Right lobe of liver (tissue), 6 donors: ENCODE results near the gene SMIM35. TPM values are rescaled to one million over a fixed set of nuclear protein-coding genes. Genes with fewer than 3 reads are reported as not detected.

Source experiments
- ATAC-seq, 4 donors: fragments of 200-7000 bp; cut with Tn5 transposase; one replicate each; pipeline ENCODE4 v1.9.1; 2020; ENCODE audit warnings: mild to moderate bottlenecking in 4 of 4, moderate library complexity in 4 of 4
- DNase-seq, 3 donors: peaks; one replicate each; pipeline ENCODE4 v3.0.0-alpha.2; 2020
- H3K27ac ChIP-seq, 3 donors: fragments of 200-600 bp; one replicate each; pipeline ENCODE4 v1.8.0; 2022
- H3K27me3 ChIP-seq, 2 donors: fragments of 200-600 bp; one replicate each; pipeline ENCODE4 v1.8.0; 2022
- H3K36me3 ChIP-seq, 4 donors: fragments of 200-600 bp; sonication (generic) in 1 of 4; one replicate each; pipeline versions ENCODE4 v1.5.1 to v1.8.0; 2017 to 2022; ENCODE audit warnings: control low read depth in 1 of 4
- H3K4me1 ChIP-seq, 4 donors: fragments of 200-600 bp; sonication (generic) in 1 of 4; one replicate each; pipeline versions ENCODE4 v1.5.1 to v1.8.0; 2017 to 2022; ENCODE audit warnings: control low read depth in 1 of 4
- H3K4me3 ChIP-seq, 3 donors: fragments of 200-600 bp; one replicate each; pipeline ENCODE4 v1.8.0; 2022
- H3K9me3 ChIP-seq, 4 donors: fragments of 200-600 bp; sonication (generic) in 1 of 4; one replicate each; pipeline versions ENCODE4 v1.5.1 to v1.8.0; 2017 to 2022; ENCODE audit warnings: control low read depth in 1 of 4
- POLR2A ChIP-seq: fragments of 450-650 bp; IDR thresholded peaks from one replicate; pipeline ENCODE4 v1.6.1; 2017; ENCODE audit warnings: antibody characterized with exemption, mild to moderate bottlenecking
- WGBS: methylation state at CpG from one replicate; pipeline ENCODE4 v1.1.6; 2018; ENCODE audit warnings: low coverage, low lambda C conversion rate; ENCODE audit not compliant: insufficient coverage; ENCODE audit errors: missing lambda C conversion rate; 5-methylcytosine and 5-hydroxymethylcytosine counted together
- intact Hi-C, 2 donors: fragments of 100-400 bp; cut with DNase I; formaldehyde crosslinking; loops; one replicate each; pipeline versions ENCODE4 v1.11.2 to v1.14.1; 2022
- total RNA-seq, 6 experiments: library from RNA; depleted of rRNA in 2 of 6; stranded (reverse); fragments of >200 nt in 2 of 6; fragmentation: NEBNext Ultra II Directional in 3 of 6; extraction: Animal tissue kit (Norgen Biotek cat#: 25700) in 3 of 6; gene quantifications; one replicate each; pipeline versions ENCODE4 v1.1.0 to v1.2.4, GENCODE V29; 2016 to 2023
- TF ChIP-seq, protein P1 (sequence below), 4 donors: fragments of 200-600 bp in 3 of 4; fragments of 450-650 bp in 1 of 4; IDR thresholded peaks; one replicate each; pipeline versions ENCODE4 v1.5.1 to v1.8.0; 2016 to 2022; ENCODE audit warnings: antibody characterized with exemption in 4 of 4, mild to moderate bottlenecking in 2 of 4
- donor health status: DM: no; HTN: yes; CAD: no.
- donor health status: DM: no; HTN: no; CAD: no.
- donor health status: DM: no; HTN: no; CAD: no.
- donor health status: DM: no; HTN: yes; CAD: no.
- donor health status: DM: no; HTN: yes; CAD: no.

SMIM35 gene
- total RNA-seq, 6 experiments from 2014 or later = not detected

DNA sequence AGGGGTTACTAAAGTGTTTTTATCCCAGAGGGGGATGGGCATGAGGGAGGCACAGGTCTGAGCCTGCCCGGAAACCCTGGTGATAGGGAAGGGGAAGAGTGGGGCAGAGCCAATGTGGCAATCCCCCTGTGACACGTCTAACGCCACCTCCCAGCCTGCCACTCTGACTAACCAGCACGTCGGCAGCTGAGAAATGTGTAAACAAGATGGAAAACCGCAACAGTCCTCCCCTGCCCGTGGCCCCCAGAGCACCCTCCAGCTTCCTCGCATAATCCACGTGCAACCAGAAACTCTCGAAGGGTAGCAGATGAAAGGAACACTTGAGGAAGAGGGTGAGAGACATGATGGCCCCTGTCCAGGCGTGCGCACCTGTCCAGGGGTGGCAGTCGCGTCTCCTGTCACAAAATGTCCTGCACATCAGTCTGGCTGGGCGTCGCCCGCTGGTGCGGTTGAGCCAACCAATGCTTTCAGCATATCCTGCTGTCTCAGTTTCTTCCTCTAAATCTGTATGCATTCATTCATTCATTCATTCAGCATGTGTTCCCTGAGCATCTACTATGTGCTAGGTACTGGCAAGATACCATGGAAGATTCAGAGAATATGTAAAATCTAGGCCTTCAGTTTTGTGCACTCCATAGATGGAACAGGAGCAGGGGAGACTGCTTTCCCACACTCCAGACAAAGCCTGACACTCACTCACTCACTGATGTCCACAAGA, 5.4 kb downstream of the SMIM35 start:
- 38% methylated on average over 6 of the region's 18 CpGs for WGBS
- no peaks in the 10 kb centered on the region for H3K9me3 ChIP-seq
- TF ChIP-seq, protein P1, sequence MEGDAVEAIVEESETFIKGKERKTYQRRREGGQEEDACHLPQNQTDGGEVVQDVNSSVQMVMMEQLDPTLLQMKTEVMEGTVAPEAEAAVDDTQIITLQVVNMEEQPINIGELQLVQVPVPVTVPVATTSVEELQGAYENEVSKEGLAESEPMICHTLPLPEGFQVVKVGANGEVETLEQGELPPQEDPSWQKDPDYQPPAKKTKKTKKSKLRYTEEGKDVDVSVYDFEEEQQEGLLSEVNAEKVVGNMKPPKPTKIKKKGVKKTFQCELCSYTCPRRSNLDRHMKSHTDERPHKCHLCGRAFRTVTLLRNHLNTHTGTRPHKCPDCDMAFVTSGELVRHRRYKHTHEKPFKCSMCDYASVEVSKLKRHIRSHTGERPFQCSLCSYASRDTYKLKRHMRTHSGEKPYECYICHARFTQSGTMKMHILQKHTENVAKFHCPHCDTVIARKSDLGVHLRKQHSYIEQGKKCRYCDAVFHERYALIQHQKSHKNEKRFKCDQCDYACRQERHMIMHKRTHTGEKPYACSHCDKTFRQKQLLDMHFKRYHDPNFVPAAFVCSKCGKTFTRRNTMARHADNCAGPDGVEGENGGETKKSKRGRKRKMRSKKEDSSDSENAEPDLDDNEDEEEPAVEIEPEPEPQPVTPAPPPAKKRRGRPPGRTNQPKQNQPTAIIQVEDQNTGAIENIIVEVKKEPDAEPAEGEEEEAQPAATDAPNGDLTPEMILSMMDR (IDR thresholded peaks at IDR 0.05) = no peak
- no peak for TF ChIP-seq POLR2A
- no peak overlapping the region for H3K27ac ChIP-seq
- ATAC-seq (no peak), DNase-seq (no peak)
- H3K36me3 ChIP-seq = no peaks in the 10 kb centered on the region
- H3K4me1 ChIP-seq = no peaks in the 10 kb centered on the region
- no peak overlapping the region for H3K4me3 ChIP-seq
- H3K27me3 ChIP-seq = no peaks in the 10 kb centered on the region
- intact Hi-C loops = no loop called here

DNA sequence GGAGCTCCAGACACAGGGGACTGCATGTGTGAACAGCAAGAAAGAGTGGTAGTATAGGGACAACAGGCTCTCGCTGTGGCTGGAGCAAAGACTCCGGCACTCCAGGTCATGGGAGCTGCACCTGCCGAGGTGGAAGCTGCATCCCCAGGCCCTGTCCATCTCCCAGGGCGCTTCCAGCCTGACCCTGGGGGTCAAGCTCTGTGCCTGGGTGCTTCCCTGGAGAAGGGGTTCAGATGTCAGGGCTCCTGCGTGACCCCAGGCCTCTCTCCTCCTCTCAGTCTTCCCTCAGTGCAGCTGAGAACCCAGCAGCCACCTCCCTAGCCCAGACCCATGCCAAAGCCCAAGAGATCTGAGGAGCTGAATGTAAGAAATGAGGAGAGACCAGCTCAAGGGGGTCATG, 6.5 kb downstream of the SMIM35 start:
- 100% methylated on average over 1 of the region's 5 CpGs for WGBS
- Histone ChIP-seq H3K36me3 (no peaks in the 10 kb centered on the region), H3K4me3 (no peak overlapping the region), H3K27me3 (no peaks in the 10 kb centered on the region), H3K27ac (no peak overlapping the region), H3K4me1 (no peaks in the 10 kb centered on the region), H3K9me3 (no peaks in the 10 kb centered on the region)
- TF ChIP-seq POLR2A = no peak
- TF ChIP-seq, protein P1 (IDR thresholded peaks at IDR 0.05) = no peak
- intact Hi-C loops = no loop called here
- ATAC-seq = no peak
- DNase-seq = no peak

DNA sequence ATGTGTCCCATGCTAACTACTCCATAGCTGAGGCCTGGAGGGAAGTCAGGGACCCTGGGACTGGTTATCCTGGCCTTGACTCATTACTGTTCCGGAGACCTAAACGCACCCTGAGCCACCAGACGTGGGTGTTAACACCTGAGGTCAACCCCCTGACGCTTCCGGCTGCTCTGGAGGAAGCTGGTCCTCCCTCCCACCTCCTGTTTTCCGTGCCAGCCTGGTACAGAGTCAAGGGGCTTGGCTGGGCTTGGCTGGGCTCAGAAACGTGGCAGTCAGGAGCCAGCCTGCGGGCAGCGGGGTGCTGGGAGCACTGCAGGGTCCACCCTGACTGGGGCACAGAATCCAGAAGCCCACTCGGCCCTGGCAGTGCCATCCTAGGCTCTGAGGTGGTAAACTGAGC, 7.3 kb downstream of the SMIM35 start:
- Histone ChIP-seq H3K4me1 (no peaks in the 10 kb centered on the region), H3K36me3 (no peaks in the 10 kb centered on the region), H3K9me3 (no peaks in the 10 kb centered on the region), H3K27ac (no peak overlapping the region), H3K27me3 (no peaks in the 10 kb centered on the region), H3K4me3 (no peak overlapping the region)
- ATAC-seq (no peak), DNase-seq (no peak)
- TF ChIP-seq, protein P1 (IDR thresholded peaks at IDR 0.05) = no peak
- no peak for TF ChIP-seq POLR2A
- intact Hi-C loops = no loop called here
- WGBS = no CpG with 5 or more reads among the region's 10 CpGs

DNA sequence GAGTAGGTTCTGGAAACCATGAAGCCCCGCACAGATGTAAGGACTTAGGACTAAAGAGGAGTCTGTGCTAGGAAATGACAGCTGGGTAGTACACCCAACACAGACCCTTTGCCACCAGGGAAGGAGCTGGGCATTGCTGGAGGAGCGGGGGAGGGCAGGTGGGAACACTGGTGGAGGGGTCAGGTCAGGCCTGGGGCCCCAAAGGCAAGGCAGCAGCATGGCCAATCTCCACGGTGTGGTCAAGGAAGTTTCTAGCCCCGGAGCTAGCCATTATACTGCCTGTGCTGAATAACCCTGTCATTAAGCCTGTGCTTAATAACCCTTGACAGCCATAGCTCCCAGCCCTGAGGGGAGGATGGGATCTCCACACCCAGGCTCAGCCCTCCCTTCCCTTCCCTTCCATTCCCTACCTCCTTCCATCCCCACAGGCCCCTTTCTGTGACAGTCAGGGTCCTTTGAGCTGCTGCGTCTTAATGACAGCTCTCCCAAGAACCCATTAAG, 7.8 kb downstream of the SMIM35 start:
- TF ChIP-seq, protein P1 (IDR thresholded peaks at IDR 0.05) = no peak
- no peak for TF ChIP-seq POLR2A
- intact Hi-C loops = no loop called here
- Histone ChIP-seq H3K4me1 (no peaks in the 10 kb centered on the region), H3K9me3 (no peaks in the 10 kb centered on the region), H3K36me3 (no peaks in the 10 kb centered on the region), H3K27ac (no peak overlapping the region), H3K27me3 (no peaks in the 10 kb centered on the region), H3K4me3 (no peak overlapping the region)
- WGBS = no CpG with 5 or more reads among the region's 5 CpGs
- ATAC-seq = no peak
- no peak for DNase-seq
